ENCODE results near the gene PELI2.

PELI2 gene

GRCh38 chr14:56119201-56119981 lies 1.2 kb downstream of the PELI2 start:
- DNase-seq (ENCODE audit: low read depth in 3 of 3): peak in 1 of 3 experiments; percentile 30

GRCh38 chr14:56120091-56120691 lies 2.0 kb downstream of the PELI2 start:
- DNase-seq (ENCODE audit: low read depth in 3 of 3): no peak

- DNase-seq (ENCODE audit: low read depth in 3 of 3): no peak
Measured at GRCh38 chr14:56121816-56122215, 3.6 kb downstream of the PELI2 start.

GRCh38 chr14:56122301-56122700 lies 4.1 kb downstream of the PELI2 start:
- DNase-seq (ENCODE audit: low read depth in 3 of 3): no peak

DNA sequence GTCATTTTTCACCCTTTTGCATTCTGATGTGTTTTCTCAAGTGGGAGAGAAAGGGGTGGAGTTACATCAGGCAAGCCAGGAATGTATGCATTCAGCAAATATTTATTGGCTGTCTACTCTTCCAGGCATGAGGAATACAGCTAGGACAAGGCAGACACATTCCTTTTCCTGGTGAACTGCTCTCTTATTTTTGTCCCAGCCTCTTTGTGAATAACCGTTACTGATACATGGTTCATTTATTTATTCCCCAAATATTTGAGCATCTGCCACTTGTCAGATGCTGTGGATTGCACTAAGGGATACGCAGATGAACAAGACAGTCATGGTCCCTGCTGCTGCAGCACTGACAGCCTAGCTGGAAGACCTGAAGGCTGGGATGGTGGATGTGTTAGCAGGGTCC lies 6.1 kb downstream of the PELI2 start:
- no peak for DNase-seq (ENCODE audit: low read depth in 3 of 3)

DNA sequence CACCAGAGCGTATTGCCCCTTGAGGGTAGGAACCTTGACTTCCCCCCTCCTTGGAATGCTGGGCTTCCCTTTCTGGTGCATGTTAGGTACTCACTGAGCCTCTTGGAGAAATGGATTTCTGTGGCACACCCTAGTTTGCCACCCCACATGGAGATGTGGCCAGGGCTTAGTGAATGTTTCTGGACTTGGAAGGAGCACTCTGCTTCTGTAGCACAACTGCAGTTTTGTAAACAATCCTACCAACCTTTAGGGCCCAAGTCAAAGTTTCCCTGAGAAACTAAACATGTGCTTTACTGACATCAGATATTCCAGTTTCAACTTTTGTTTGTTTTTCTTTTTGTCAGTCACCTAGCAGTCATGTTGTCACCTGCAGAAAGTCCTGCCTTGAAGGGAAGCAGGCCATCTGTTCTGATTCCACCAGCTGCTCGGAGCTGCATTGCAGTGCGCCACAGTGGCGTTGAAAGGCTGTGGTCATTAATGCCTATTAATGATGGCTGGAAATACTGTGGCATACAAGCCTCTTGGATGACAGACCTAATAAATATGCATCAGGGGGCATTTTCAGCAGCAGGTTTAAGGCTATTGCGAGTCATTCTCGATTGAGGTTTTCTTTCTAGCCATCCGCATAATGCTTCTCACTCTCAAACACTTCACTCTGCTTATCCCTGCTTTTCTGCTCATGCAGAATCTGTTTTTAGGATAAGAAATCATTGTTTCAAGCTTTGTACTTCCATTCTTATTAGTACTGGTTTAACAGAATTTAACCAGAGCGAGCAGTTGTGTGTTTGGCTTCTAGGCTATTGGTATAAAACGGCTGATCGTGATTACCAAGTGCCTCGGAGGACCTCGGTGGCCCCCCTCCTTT lies 7.8 kb downstream of the PELI2 start:
- no peak for DNase-seq (ENCODE audit: low read depth in 3 of 3)

- DNase-seq (ENCODE audit: low read depth in 3 of 3): no peak
Measured at GRCh38 chr14:56126637-56126913, 8.4 kb downstream of the PELI2 start.

DNA sequence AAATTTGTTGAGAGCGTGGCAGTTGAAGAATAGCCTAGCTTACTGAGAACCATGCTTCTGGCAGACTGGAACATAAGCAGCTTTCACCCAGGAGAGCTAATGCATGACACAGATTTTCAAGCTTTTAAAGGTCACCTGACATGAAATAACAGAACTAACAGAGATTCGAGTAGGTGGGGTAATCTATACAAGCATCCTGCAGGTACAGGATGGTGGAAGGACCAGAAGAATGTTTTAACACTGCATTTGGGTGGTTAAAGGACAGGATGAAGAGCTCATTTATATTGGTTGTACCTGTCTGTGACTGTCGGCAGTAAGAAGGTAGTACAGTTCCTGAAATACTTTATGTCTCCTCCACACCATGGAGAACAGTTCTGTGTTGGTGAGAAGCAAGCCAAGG lies 8.9 kb downstream of the PELI2 start:
- DNase-seq (ENCODE audit: low read depth in 3 of 3): no peak

DNA sequence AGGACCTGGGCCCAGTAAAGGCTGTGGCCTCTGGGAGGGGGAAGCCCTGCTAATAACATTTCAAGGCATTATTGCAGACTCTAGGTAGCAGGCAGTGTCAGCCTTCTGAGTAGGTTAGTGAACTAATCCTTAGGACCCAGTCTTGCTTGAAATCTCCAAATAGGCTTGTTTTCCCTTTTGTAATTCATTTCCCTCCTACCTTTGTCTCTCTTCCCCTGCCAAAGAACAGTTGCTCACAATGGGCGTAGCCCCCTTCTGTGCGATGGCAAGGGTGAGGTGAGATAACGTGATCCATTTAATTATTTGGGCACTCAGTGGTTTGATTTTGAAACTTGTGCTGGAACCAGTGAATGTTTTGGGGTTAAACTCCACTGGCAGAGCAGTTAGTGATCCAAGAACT lies 10.9 kb downstream of the PELI2 start:
- no peak for DNase-seq (ENCODE audit: low read depth in 3 of 3)

DNA sequence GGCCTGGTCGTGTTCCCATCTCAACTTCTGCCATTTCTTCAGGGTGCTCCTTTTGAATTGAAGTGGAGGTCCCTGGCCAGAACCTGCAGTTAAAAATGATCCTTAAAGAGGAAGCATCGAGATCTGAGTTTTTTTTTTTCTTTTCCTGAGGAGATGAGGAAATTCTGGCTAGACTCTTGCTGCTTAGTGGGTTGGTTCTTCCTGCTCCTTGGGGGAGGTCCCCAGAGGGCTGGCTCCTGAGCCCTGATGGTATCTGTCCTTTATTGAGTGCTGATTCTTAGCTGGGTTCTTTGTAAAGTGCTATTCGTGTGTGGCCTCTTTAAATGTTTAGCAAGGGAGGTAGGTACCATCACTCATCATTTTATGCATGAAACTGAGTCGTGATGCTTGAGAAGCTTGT lies 11.7 kb downstream of the PELI2 start:
- DNase-seq (ENCODE audit: low read depth in 3 of 3): no peak

DNA sequence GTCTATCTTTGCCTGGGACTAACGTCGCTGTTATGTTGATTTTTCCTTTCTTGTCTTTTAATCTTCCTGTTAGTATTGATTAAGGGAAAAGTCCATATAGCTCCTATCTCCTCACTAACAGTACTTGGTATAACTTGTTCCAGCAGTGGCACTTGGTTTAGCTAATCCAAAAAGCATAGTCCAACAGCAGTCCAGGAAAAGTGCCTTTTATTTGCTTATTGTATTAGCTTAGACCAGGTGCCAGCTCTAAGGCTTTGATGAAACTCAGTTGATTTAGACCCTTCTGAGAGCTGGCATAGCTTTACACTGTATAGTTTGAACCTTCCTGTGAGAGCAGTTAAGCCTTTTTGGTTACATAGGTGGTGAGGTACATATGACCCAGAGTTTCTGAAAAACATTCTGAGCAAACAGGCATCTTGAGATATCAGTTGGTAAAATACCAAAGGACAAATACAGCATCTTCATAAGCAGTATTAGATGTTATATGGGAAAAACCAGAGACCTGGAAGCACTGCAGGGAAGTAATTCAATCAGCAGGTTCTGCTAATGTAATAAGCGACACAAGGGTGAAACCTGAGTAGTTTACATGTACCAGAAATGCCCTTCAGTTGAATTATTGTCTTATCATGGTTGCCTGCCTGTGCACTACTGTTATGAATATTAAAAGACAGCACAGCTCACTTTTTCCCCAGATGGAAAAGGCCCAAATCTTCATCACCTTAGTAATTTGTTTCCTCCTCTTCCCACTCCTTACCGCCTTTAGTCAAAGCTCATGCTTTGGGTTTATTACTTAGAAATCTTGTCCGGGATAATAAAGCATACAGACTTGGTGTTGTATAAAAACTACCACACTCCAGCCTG lies 13.0 kb downstream of the PELI2 start:
- DNase-seq (ENCODE audit: low read depth in 3 of 3): no peak

- DNase-seq (ENCODE audit: low read depth in 3 of 3): peak in 1 of 3 experiments; percentile 11
Measured at GRCh38 chr14:56131865-56132833, 13.9 kb downstream of the PELI2 start.

- no peak for DNase-seq (ENCODE audit: low read depth in 3 of 3)
Measured at GRCh38 chr14:56133547-56133946, 15.3 kb downstream of the PELI2 start.

DNA sequence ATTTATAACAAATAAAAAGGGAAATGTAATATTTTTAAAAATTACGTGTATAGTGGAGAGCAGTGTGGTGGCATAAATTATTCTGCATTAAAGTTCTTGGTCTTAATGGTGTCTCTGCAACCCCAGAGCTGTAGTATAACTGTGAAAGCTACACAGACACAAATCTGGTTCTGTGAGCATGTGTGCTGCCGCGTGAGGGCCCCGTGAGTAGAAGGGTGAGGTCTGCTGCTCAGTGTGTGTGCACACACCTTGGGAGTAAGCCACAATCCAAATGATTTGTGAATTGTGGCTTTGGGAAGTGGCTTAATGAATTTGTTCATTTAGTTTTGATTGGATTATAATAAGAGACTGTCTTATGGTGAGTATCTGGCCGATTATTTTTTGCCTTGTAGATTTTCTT lies 16.8 kb downstream of the PELI2 start:
- DNase-seq (ENCODE audit: low read depth in 3 of 3): no peak

DNA sequence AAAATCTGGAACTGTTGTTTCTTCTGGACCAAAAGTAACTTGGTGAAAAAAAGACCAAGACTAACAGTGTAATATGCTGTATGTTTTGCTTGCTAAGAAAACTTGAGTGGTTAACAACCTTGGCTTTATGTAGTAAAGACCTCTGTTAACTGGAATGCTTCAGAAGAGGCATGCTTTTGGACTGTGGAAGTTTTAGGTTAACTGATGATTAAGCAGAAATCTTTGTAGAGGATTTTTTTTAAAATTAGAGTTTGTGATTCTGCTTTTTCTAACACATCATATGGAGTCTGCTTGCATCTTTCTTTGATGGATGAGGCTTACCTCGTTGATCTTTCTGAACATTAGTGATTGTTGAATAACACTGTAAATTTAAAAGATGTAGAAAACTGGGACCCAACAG lies 17.5 kb downstream of the PELI2 start:
- no peak for DNase-seq (ENCODE audit: low read depth in 3 of 3)

- DNase-seq (ENCODE audit: low read depth in 3 of 3): no peak
Measured at GRCh38 chr14:56136571-56137452, 18.6 kb downstream of the PELI2 start.

DNA sequence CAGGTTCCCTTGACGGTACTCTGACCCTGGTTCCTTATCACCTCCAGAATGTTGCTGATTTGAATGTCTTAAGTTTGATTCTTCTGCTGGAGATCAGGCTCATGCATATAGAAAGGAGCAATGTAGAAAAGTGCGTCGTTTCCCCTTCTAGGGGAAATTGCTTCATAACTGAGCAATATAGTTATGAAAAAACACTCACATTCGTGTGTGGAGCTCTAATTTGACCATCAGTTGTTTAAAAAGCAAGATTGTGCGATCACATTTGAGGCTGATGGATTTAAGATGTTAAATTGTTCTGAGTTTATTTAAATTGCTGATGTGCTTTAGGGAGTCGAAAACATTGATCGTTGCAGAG lies 19.2 kb downstream of the PELI2 start:
- no peak for DNase-seq (ENCODE audit: low read depth in 3 of 3)

- DNase-seq (ENCODE audit: low read depth in 3 of 3): no peak
Measured at GRCh38 chr14:56137849-56138248, 19.6 kb downstream of the PELI2 start.

DNA sequence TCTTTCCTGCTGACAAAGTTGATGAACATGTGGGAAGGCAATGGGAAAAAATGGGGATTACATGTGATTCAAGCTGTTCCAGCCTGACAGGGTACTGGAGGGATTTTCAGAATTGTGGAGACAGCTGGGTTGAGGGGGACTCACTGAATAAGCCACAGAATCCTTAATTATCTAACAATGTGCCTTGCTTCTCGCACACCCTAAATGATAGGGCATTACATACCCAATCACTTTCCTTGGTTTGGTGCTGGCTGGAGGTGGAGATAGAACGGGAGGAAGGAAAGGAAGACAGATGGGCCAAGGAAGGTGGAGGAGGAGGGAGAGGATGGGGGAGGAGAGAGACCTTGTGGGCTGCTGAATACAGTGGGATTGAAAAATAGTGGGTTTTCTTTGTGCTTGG lies 20.7 kb downstream of the PELI2 start:
- DNase-seq (ENCODE audit: low read depth in 3 of 3): no peak

DNA sequence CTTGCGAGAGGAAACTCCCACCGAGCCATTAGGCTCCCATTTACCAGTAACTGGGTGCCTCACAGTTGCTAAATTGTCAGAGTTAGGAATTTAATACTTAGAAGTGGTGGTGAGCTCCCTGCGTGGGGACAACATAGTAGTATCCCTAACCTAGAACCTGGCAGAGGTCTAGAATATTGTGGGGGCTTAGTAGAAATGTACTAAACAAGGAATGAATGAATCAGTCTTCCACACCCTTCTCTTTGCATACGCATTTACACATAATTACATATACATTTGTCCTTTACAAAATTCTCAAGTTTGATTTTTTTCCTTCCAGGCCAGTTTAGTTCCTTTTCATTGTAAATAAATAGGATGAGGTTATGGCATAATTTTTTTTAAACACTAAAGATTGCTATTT lies 24.1 kb downstream of the PELI2 start:
- DNase-seq (ENCODE audit: low read depth in 3 of 3): no peak
